RWPE1 (cell line): ENCODE results near the gene DIPK2A.

Experiments
- CTCF ChIA-PET: fragments of 350-600 bp; sonication (Branson Sonifier 250); formaldehyde crosslinking; extraction: SDS; loops from one replicate; lab custom pipeline; 2021; lab: Yijun Ruan, JAX
- POLR2A ChIA-PET: fragments of 400-600 bp; formaldehyde crosslinking; extraction: SDS; loops from one replicate; lab custom pipeline; 2020; ENCODE audit warnings: antibody characterized with exemption; ENCODE audit not compliant: low non-redundant PET; lab: Yijun Ruan, JAX
- DNase-seq: peaks from one replicate; pipeline ENCODE4 v3.0.0; 2012; ENCODE audit warnings: low spot score
- H3K27ac ChIP-seq: fragments of 450-650 bp; 2 replicates; pipeline ENCODE4 v1.5.1; 2017
- CTCF ChIP-seq: fragments of 450-650 bp; conservative IDR thresholded peaks from 2 replicates; pipeline ENCODE4 v1.5.1; 2017; ENCODE audit warnings: low read depth, mild to moderate bottlenecking

DIPK2A gene

DNA sequence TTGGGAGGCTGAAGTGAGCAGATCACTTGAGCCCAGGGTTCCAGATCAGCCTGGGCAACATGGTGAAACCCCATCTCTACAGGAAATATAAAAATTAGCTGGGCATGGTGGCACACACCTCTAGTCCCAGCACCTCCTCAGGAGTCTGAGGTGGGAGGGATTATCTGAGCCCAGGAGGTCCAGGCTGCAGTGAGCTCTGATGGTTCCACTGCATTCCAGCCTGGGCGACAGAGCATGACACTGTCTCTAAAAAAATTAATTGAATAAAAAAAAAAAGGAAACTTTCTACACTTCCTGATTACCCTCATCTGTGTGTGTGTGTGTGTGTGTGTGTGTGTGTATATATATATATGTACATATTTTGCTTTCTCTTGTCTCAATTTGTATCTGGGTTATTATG lies 31.4 kb downstream of the DIPK2A start:
- H3K27ac ChIP-seq = no peak overlapping the region
- ChIA-PET CTCF (no interaction called here), POLR2A (no interaction called here)
- no peak for DNase-seq
- TF ChIP-seq CTCF = no peak

- no peak overlapping the region for H3K27ac ChIP-seq
- DNase-seq = no peak
- POLR2A ChIA-PET = no interaction called here
- TF ChIP-seq CTCF = no peak
- CTCF ChIA-PET = interaction anchor here (0.6 kb wide), 1 partner anchor 165 kb away, joined by 4 read pairs; no protein-coding TSS in a partner anchor
Observed at GRCh38 chr3:144010371-144010770, 38.7 kb downstream of the DIPK2A start.

- DNase-seq = no peak
- TF ChIP-seq CTCF = no peak
- no peak overlapping the region for H3K27ac ChIP-seq
- POLR2A ChIA-PET = no interaction called here
- CTCF ChIA-PET = no interaction called here
Observed at GRCh38 chr3:144011251-144011799, 39.7 kb downstream of the DIPK2A start.

DNA sequence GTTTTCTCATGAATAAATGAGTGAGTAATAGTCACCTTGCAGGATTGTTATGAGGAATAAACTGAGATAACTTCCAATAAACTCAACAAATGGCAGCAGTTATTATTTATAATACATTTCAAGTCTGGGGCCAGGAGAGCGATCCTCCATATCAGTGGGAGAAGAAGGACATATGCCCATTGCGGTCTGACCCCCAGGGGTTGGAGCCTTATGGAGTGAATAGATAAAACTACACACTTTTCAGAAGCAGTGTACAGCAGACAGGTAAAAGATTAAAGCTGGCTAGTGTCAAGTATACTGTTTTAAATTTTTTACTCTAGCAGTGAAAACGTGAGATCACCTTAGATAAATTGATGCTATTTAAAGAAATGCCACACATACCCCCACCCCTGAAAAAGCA lies 43.5 kb downstream of the DIPK2A start:
- no peak overlapping the region for H3K27ac ChIP-seq
- CTCF ChIA-PET = no interaction called here
- no peak for DNase-seq
- POLR2A ChIA-PET = no interaction called here
- no peak for TF ChIP-seq CTCF

DNA sequence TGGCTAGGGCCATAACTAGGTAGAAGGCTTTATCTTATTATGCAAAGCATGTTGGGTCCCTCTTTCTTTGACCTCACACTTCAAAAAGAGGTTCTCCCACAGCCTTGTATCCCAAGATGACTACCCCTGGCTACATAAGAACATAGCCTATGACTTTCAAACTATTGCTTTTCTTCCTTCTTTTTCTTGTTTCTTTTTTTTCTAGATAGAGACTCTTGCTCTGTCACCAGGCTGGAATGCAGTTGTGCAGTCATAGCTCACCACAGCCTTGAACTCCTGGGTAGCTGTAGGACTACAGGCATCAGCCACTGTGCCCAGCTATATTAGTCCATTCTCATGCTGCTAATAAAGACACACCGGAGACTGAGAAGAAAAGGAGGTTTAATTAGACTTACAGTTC lies 47.2 kb downstream of the DIPK2A start:
- ChIA-PET POLR2A (no interaction called here), CTCF (no interaction called here)
- no peak for DNase-seq
- no peak overlapping the region for H3K27ac ChIP-seq
- TF ChIP-seq CTCF = no peak
